Mucosa of descending colon (tissue), 3 donors: ENCODE data around the gene NUDCD3. TPM values are rescaled to one million over a fixed set of nuclear protein-coding genes. Genes with fewer than 3 reads are reported as not detected.
"Not testable (repeated sequence)": the region's sequence is repeated elsewhere in the genome, so short reads cannot be mapped to it uniquely, and the experiment has no call there.

Source experiments
- ATAC-seq: fragments of 200-7000 bp; cut with Tn5 transposase; one replicate; pipeline ENCODE4 v1.9.1; 2020; ENCODE audit warnings: mild to moderate bottlenecking, moderate library complexity
- DNase-seq, 3 donors: peaks; one replicate each; pipeline ENCODE4 v3.0.0-alpha.2; 2020
- H3K36me3 ChIP-seq: fragments of 200-600 bp; one replicate; pipeline ENCODE4 v1.8.0; 2021; ENCODE audit warnings: low read depth, mild to moderate bottlenecking
- H3K4me1 ChIP-seq: fragments of 200-600 bp; one replicate; pipeline ENCODE4 v1.8.0; 2021; ENCODE audit warnings: low read depth, mild to moderate bottlenecking
- H3K4me3 ChIP-seq: fragments of 200-600 bp; one replicate; pipeline ENCODE4 v1.8.0; 2021; ENCODE audit warnings: mild to moderate bottlenecking
- H3K9me3 ChIP-seq: fragments of 200-600 bp; one replicate; pipeline ENCODE4 v1.8.0; 2021; ENCODE audit warnings: mild to moderate bottlenecking
- intact Hi-C, 2 donors: fragments of 100-400 bp; cut with DNase I in 1 of 2; cut with micrococcal nuclease in 1 of 2; formaldehyde crosslinking; loops; one replicate each; pipeline versions ENCODE4 v1.11.0 to v1.11.1; 2022; cut with DNase I, micrococcal nuclease
- total RNA-seq, 3 donors: library from RNA; stranded (reverse); fragmentation: NEBNext Ultra II Directional in 2 of 3; extraction: Animal tissue kit (Norgen Biotek cat#: 25700) in 2 of 3; gene quantifications; one replicate each; pipeline versions ENCODE4 v1.2.1 to v1.2.4, GENCODE V29; 2021 to 2023
- TF ChIP-seq, protein P1 (sequence below): fragments of 200-600 bp; IDR thresholded peaks from one replicate; pipeline ENCODE4 v1.8.0; 2022; ENCODE audit warnings: antibody characterized with exemption, mild to moderate bottlenecking
- donor health status: DM: no; HTN: no; CAD: no; lungs with moderate emphysema.
- donor health status: DM: no; HTN: no; CAD: no.
- donor health status: DM: no; HTN: yes; CAD: no.

NUDCD3 gene
- total RNA-seq, 3 donors from 2014 or later: 66.3 to 108 (median 76.0) TPM

DNA sequence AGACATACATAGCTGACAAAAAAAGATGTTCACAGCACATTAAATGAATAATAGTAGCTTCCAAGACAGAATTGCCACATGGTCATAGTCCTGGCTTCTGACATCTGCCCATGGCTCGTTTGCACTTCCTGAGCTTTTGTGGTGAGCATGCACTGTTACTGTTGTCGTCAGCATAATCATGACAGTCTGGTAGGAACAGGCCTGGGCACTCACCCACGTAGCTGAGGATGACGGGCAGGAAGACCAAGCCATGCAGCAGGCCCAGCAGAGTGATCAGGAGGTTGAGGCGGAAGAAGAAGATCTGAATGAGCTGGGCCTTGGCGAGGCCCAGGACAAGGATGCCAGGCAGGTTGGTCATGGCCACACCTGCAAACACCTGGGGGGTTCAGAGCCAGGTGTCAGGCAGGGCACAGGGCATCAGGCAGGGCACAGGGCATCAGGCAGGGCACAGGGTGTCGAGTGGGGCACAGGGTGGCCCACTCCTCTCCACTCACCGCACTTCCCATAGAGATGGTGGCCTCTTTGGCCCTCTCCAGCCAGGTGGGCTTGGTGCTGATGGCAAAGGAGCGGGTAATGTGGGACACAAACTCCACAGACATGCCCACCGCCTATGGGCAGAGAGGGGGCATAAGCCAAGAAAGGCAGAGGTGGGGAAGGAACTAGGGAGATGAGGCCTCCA, 25.3 kb upstream of the NUDCD3 start:
- DNase-seq (no peak), ATAC-seq (no peak)
- Histone ChIP-seq H3K4me3 (no peak overlapping the region), H3K4me1 (peaks cover 7% of the 10 kb centered on the region), H3K9me3 (no peaks in the 10 kb centered on the region), H3K36me3 (no peaks in the 10 kb centered on the region)
- intact Hi-C loops: no loop called here
- TF ChIP-seq, protein P1, sequence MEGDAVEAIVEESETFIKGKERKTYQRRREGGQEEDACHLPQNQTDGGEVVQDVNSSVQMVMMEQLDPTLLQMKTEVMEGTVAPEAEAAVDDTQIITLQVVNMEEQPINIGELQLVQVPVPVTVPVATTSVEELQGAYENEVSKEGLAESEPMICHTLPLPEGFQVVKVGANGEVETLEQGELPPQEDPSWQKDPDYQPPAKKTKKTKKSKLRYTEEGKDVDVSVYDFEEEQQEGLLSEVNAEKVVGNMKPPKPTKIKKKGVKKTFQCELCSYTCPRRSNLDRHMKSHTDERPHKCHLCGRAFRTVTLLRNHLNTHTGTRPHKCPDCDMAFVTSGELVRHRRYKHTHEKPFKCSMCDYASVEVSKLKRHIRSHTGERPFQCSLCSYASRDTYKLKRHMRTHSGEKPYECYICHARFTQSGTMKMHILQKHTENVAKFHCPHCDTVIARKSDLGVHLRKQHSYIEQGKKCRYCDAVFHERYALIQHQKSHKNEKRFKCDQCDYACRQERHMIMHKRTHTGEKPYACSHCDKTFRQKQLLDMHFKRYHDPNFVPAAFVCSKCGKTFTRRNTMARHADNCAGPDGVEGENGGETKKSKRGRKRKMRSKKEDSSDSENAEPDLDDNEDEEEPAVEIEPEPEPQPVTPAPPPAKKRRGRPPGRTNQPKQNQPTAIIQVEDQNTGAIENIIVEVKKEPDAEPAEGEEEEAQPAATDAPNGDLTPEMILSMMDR: no peak

DNA sequence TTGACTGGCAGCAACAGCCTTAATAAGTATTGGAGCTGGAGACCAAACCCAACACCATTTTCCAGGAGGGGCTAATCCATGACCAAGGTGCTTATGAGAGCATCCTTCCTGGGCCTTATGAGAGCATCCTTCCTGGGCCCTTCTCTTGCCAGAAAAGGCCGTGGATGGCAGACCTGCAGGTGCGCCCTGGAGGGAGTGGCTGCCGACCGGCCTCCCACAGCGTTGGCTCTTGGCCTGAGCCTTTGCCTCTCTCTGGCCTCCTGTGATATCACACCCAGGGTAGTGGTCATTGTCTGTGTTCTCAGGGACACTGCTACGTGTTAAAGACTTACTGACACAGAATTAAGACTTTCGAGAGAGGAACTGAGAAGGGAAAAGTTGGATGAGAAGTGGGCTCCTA, 22.3 kb upstream of the NUDCD3 start:
- ATAC-seq: no peak
- TF ChIP-seq, protein P1: no peak
- Histone ChIP-seq H3K36me3 (no peaks in the 10 kb centered on the region), H3K4me3 (no peak overlapping the region), H3K4me1 (peaks cover 7% of the 10 kb centered on the region), H3K9me3 (no peaks in the 10 kb centered on the region)
- intact Hi-C loops: no loop called here
- no peak for DNase-seq

DNA sequence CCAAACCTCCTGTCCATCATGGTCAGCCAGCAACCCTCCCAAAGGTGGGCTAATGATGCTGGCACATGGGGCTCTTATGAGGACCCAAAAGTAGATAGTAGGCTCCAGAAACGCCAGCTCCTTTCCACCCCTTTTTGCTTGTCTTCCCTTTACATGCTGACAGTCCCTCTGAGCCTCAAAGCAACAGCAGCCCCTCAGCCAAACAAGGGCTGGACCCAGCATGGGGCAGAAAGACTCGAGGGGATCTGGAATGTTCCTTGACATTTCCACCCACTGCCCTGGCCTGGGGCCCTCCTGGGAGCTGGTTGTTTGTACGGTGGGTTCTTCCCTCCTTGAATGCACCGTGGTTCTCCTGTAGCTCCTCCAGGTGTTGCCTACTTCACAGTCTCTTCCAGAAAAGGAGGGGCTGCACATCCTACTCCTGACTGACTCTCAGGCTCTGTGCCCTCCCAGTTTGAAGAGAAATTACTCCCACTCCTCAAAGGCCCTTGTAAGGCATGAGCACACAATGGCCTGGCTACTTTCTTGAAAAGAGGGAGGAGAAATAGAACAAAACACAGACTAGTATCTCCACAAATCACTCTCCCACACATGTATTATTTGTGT, 21.5 kb upstream of the NUDCD3 start:
- DNase-seq: no peak
- intact Hi-C loops: no loop called here
- no peak overlapping the region for H3K4me3 ChIP-seq
- no peak for ATAC-seq
- peaks cover 7% of the 10 kb centered on the region for H3K4me1 ChIP-seq
- H3K36me3 ChIP-seq: no peaks in the 10 kb centered on the region
- TF ChIP-seq, protein P1: no peak
- H3K9me3 ChIP-seq: no peaks in the 10 kb centered on the region

DNA sequence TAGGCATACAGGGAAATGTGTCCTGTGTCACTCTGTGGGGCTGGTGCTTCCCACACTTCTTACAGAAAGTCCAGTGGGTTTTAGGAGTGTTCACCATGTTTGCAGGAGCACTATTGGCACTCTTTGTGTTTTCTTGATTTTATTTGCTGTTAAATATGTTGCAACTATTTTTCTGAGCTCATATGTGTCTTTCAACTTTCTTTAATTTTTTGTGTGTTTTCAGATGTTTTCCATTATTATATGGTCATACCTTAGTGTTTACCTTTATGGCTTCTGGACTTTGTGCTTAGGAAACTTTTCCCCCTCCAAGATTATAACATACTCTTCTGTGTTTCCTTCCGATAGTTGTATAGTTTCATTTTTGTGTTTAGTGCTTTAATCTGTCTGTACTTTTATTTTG, 20.8 kb upstream of the NUDCD3 start:
- Histone ChIP-seq H3K4me3 (no peak overlapping the region), H3K4me1 (peaks cover 7% of the 10 kb centered on the region), H3K36me3 (no peaks in the 10 kb centered on the region), H3K9me3 (no peaks in the 10 kb centered on the region)
- DNase-seq: no peak
- peak; percentile 28 for ATAC-seq
- intact Hi-C loops: no loop called here
- TF ChIP-seq, protein P1: no peak

DNA sequence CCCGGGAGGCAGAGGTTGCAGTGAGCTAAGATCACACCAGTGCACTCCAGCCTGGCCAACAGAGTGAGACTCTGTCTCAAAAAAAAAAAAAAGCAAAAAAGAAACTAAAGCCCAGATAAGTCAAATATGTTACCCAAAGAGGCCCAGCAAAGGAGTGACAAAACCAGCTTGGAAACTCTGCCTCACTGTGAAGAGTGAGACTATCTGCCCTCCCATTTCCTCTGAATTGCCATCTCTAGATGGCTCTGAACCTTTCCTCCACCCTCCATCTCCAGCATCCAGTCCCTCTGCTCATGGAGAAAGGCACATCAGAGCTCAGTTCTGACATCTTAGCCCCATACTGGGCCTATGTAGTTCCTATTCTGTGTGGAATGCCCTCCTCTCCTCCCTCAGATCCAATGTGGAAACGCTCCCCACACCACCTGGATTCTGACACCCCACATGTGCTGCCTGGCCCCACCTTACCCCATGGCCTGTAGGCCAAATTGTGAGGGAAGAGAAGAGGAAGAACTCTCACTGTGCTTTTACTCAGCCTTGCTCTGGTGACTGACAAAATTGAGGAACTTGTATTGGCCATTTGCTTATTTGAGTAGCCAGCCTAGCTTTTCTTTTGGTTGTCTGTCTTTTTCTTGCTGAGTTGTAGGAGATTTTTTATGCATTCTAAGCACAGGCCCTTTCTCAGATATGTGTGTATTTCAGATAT, 18.0 kb upstream of the NUDCD3 start:
- Histone ChIP-seq H3K36me3 (no peaks in the 10 kb centered on the region), H3K9me3 (no peaks in the 10 kb centered on the region), H3K4me3 (no peak overlapping the region), H3K4me1 (peaks cover 7% of the 10 kb centered on the region)
- intact Hi-C loops: no loop called here
- DNase-seq (no peak), ATAC-seq (no peak)
- TF ChIP-seq, protein P1: no peak

DNA sequence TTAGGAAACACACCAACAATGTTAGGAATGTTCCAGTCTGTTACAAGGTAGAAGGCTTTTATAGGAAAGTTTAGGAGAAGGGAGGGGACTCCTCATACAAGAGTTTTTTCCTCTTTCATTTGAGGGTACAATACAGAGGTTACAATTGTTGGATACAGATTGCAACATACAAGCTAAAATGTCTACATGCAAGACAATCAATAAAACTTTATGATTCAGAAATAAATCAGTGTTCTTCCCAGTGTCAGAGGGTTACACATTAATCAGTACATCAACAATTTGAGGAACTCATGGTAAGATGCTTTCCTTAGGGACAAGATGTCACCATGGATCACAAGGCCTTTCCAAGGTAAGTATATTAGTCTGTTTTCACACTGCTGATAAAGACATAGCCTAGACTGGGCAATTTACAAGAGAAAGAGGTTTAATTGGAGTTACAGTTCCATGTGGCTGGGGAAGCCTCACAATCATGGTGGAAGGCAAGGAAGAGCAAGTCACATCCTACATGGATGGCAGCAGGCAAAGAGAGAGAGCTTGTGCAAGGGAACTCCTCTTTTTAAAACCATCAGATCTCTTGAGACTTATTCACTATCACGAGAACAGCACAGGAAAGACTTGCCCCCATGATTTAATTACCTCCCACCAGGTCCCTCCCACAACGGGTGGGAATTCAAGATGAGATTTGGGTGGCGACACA, 16.3 kb upstream of the NUDCD3 start:
- H3K4me3 ChIP-seq, DNase-seq, H3K4me1 ChIP-seq, H3K36me3 ChIP-seq, H3K9me3 ChIP-seq, intact Hi-C loops: not testable (repeated sequence)
- peak; percentile 73 for ATAC-seq
